ENCODE measurements around the gene CBLN2.

CBLN2 gene

GRCh38 chr18:72544092-72544886, at the start of gene CBLN2:
CBLN2 (minus strand) TSS chr18:72544342; CDS start chr18:72542160, 2,182 bp downstream.
- TF ChIP-seq CTCF (IDR thresholded peaks at IDR 0.05; ENCODE audit: low read depth, low read length) (peak; percentile 53), POLR2A (IDR thresholded peaks at IDR 0.05; ENCODE audit: extremely low read depth, insufficient read length) (no peak)
- peak; percentile 72 for DNase-seq (ENCODE audit: low read depth)
- no peak within 1 kb of the TSS for H3K4me3 ChIP-seq (ENCODE audit: low read depth, low read length)

GRCh38 chr18:72588360-72588759, 44.2 kb upstream of the CBLN2 start:
- TF ChIP-seq MYC (IDR thresholded peaks at IDR 0.05; ENCODE audit: low read depth, low read length) (no peak), POLR2A (IDR thresholded peaks at IDR 0.05; ENCODE audit: extremely low read depth, insufficient read length) (no peak), CTCF (IDR thresholded peaks at IDR 0.05; ENCODE audit: low read depth, low read length) (no peak), MAX (IDR thresholded peaks at IDR 0.05; ENCODE audit: low read depth, low read length) (no peak)
- no peak overlapping the region for H3K4me3 ChIP-seq (ENCODE audit: low read depth, low read length)
- no peak for DNase-seq (ENCODE audit: low read depth)

GRCh38 chr18:72584787-72585186, 40.6 kb upstream of the CBLN2 start:
- no peak overlapping the region for H3K4me3 ChIP-seq (ENCODE audit: low read depth, low read length)
- DNase-seq (ENCODE audit: low read depth): no peak
- TF ChIP-seq CTCF (IDR thresholded peaks at IDR 0.05; ENCODE audit: low read depth, low read length) (no peak), MAX (IDR thresholded peaks at IDR 0.05; ENCODE audit: low read depth, low read length) (no peak), POLR2A (IDR thresholded peaks at IDR 0.05; ENCODE audit: extremely low read depth, insufficient read length) (no peak), MYC (IDR thresholded peaks at IDR 0.05; ENCODE audit: low read depth, low read length) (no peak)

- no peak for DNase-seq (ENCODE audit: low read depth)
- TF ChIP-seq POLR2A (IDR thresholded peaks at IDR 0.05; ENCODE audit: extremely low read depth, insufficient read length) (no peak), CTCF (IDR thresholded peaks at IDR 0.05; ENCODE audit: low read depth, low read length) (no peak), MAX (IDR thresholded peaks at IDR 0.05; ENCODE audit: low read depth, low read length) (no peak), MYC (IDR thresholded peaks at IDR 0.05; ENCODE audit: low read depth, low read length) (no peak)
- no peak overlapping the region for H3K4me3 ChIP-seq (ENCODE audit: low read depth, low read length)
Observed at GRCh38 chr18:72581976-72582375, 37.8 kb upstream of the CBLN2 start.

- TF ChIP-seq MAX (IDR thresholded peaks at IDR 0.05; ENCODE audit: low read depth, low read length) (no peak), POLR2A (IDR thresholded peaks at IDR 0.05; ENCODE audit: extremely low read depth, insufficient read length) (no peak), MYC (IDR thresholded peaks at IDR 0.05; ENCODE audit: low read depth, low read length) (no peak), CTCF (IDR thresholded peaks at IDR 0.05; ENCODE audit: low read depth, low read length) (no peak)
- DNase-seq (ENCODE audit: low read depth): no peak
- H3K4me3 ChIP-seq (ENCODE audit: low read depth, low read length): no peak overlapping the region
Observed at GRCh38 chr18:72572896-72573295, 28.8 kb upstream of the CBLN2 start.
